Activated T-cell treated with anti-CD3 and anti-CD28 coated beads for 4 hours (primary cell): ENCODE data around the gene LRRC56.

Experiments
- DNase-seq: peaks from one replicate; pipeline ENCODE4 v3.0.0-alpha.2; 2020

LRRC56 gene

DNA sequence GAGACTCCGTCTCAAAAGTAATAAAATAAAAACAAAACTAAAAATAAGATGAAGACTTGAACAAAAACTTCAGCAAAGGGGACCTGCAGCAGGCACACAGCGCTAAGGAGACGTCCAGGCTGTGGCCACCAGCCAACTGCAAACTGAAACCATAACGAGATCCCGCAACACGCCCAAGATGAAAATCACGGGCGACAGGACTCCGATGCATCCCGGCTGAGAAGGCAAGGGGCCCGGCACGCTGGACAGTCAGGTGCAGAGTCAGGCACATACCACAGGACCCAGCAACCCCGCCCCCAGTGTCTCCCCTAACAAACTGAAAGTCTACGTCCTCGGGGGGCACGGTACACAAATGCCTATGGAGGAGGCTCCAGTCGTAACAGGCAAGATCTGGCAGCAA, 11.1 kb upstream of the LRRC56 start:
- no peak for DNase-seq

DNA sequence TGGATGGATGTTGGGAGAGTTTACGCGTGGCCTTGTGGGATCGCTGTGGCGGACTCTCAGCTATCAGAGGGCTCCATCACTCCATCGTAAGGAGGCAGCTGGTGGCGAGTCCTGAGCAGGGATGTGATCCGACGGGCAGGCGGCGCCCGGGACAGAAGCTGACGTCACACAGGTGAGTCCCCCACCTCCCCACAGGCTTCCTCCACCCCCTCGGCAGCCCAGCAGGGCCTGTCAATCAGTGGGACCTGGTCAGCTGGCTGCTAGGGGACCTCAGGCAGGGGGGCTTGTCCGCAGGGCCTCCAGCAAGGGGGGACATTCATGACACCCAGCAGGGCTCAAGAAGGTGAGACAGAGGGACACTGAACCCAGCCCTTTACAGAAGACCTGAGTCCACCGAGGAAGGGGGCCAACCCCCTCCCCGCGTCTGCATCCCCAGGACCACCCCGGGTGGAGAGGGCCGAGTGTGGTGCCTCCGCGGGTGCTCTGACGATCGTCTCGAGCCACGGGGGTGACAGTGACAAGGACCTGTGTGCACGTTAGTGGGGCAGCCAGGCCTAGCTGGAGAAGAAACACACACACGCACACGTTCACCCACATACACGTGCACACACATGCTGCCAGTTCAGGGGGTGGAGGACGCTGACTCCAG, 9.0 kb upstream of the LRRC56 start:
- no peak for DNase-seq

DNA sequence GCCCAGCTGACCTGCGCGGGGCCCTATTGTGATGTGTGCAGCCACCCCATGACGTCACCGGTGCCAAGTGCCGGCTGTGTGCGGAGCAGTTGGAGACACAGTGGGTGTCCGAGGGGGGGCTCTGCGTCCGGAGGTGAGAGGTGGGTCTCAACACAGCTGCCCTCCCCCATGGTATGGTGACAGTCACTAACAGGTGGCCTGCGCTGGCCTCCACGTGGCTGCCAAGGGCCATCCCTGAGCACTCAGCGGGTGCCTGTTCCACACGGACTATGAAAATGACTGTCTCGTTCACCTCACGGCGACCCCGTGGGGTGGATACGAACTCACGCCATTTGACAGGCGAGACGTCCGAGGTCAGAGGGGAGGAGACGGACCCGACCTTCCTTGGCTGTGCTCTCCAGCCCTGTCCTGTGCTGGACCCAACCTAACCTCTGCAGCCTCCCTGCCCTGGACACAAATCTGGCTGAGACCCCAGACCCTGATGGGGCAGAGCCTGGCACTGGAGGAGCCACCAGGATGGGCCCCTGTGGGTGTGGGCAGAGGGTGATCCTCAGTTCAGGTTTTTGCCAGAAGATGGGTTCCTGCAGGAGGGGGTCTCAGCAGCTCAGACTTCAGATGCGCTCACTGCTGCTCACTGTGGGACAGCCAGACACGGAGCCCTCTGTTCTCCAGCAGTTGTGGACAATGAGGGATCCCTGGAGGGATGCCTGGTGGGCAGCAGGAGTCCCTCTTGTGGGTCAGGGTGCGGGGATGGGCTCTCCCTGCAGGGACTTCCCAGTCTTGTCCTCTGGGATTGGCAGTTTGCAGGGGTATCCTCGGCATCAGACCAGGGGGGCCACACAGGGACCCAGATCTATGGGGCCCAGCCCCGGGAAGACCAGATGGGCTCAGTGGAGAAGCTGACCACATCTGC, 8.3 kb upstream of the LRRC56 start:
- DNase-seq, result no peak

DNA sequence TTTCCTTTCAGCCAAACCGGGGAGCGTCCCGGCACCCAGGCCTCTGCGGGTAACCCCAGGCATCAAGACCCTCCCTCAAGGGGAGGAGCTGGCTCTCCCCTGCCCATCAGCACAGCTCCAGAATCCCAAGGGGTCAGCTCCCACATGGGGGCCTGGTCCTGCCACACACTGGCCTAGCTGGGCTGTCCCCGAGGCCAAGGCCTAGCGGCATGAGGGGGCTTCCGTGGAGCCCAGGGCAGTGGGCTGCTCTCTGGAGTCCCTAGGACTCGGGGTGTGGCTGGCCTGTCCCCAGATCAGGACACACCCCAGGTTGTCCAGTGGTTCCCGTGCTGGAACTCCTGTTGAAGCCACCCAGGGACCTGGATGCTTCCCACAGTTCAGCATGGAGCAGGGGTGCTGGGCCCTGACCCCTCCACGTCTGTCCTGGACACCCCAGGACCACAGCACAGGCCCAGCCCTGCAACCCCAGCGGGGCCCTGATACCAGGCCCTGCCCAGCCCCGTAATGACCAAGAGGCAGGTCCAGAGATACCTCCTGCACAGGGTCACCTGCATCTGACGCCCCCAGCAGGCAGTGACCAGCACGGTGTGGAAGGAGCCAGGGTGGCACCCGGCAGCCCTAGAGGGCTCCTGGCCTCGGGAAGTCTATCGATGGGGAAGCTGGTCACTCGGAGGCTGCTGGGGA, 7.5 kb upstream of the LRRC56 start:
- DNase-seq, result no peak

DNA sequence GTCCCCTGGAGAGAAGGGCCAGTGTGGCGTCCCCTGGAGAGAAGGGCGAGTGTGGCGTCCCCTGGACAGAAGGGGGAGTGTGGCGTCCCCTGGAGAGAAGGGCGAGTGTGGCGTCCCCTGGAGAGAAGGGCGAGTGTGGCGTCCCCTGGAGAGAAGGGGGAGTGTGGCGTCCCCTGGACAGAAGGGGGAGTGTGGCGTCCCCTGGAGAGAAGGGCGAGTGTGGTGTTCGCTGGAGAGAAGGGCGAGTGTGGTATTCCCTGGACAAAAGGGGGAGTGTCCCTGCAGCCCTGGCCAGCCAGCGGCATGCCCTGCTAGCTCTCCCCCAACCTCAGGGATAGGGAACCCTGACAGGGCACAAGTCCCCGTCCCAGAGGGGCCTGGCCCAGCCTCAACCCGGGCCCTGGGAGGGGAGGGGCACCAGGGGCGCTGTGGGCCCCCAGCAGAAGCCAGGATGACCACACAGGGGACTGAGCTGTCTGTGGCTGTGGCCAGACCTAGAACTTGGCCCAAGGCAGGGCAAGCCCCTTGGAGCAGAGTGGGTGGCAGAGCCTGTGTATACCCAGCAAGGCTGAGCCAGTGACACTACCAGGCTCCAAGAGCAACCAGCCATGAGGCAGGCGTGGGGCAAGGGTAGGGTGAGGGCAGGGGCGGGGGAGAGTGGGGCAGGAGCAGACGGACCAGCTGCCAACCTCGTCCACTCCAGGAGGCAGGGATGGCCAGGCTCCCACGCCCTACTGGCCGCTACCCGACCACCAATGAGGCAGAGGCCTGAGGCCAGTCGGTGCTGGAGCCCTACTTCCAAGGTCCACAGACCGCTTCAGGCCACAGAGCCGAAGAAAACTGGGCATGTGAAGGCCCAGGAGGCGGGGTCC, 6.1 kb upstream of the LRRC56 start:
- DNase-seq, result no peak

DNA sequence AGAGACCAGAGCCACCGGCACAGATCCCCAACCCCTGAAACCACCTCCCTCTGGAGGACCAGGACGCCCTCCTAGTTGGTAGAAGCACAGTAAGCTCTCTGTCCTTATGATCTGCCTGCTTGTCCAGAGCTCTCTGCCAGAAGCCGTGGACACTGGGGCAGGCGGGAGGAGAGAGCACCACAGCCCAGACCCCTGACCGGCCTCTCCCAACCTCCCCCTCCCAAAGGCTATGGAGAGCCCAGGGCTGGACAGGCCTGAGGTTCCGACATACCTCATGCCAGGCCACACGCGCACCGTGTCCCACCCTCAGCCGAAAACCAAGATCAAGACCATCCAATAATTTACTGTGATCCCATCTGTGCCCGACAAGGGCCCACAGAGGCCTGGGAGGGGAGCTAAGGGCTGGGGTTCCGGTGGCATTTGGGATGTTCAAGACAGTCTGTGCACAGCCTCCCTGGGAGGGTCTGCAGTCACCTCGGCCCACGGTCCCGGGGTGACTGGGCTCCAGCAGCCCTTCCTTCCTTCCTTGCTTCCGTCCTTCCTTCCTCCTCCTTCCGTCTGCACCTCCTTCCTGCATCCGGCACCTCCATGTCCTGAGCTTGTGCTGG, 5.3 kb upstream of the LRRC56 start:
- DNase-seq, result no peak

DNA sequence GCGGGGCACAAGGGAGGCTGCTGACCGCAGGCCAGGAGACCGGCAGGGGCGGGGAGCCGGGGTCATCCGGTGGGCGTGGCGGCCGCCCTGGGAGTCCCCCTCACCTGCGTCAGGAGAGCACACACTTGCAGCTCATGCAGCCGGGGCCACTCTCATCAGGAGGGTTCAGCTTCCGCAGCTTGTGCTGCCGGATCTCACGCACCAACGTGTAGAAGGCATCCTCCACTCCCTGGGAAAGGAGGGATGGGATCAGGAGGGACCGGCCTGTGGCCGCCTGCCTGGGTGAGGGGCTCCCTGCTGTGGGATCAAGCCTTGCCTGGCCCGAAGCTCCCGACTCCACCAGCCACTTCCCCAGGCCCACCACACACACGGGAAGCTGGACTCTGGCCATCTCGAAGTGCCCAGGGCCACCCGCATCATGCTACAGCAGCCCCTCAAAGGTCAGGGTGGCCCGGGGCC, 4.8 kb upstream of the LRRC56 start:
- no peak for DNase-seq

DNA sequence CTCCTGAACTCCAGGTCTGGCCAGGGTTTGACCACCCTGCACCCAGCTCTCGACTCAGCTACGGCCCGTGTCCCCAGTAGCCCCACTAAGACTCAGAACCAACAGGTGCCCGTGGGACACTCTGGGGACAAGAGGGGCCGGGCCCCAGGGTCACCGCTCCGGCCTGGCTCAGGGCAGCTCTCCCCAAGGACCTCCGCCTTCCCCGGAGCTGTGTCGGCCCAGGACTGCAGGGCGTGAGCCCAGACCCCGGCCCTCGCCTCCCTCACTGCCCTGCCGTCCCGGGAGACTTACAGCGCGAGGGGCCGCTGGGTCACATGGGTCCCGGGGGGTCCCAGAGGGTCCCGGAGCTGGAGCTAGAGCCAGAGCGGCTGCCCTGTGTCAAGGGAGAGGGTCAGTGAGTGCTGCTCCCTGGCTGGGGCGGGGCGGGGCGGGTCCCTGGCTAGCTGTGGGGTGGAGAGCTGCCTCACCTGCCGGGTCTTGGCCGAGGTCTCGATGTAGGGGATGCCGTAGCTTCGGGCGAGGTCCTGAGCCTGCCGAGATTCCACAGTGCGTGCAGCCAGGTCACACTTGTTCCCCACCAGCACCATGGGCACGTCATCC, 4.2 kb upstream of the LRRC56 start:
- no peak for DNase-seq

DNA sequence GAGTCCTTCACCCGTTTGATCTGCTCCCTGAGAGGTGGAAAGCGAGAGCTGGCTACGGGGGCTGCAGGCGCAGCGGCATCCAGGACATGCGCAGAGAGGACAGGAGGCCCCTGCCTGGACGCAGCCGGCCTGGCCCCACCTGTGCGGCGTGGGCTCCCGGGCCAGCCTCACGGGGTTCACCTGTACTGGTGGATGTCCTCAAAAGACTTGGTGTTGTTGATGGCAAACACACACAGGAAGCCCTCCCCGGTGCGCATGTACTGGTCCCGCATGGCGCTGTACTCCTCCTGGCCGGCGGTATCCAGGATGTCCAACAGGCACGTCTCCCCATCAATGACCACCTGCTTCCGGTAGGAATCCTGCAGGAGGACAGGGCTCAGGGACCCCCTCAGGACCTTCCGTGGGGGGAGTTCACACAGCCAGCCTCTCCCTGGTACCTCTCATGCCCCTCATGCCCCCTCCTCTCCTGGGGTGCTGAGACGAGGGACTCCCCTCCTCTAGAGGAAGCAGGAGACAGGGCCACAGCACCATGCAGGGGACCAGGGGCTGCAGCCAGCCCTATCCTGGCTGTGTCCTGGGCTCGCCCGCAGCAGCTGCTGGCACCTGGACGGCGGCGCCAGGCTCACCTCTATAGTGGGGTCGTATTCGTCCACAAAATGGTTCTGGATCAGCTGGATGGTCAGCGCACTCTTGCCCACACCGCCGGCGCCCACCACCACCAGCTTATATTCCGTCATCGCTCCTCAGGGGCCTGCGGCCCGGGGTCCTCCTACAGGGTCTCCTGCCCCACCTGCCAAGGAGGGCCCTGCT, 3.5 kb upstream of the LRRC56 start:
- no peak for DNase-seq

DNA sequence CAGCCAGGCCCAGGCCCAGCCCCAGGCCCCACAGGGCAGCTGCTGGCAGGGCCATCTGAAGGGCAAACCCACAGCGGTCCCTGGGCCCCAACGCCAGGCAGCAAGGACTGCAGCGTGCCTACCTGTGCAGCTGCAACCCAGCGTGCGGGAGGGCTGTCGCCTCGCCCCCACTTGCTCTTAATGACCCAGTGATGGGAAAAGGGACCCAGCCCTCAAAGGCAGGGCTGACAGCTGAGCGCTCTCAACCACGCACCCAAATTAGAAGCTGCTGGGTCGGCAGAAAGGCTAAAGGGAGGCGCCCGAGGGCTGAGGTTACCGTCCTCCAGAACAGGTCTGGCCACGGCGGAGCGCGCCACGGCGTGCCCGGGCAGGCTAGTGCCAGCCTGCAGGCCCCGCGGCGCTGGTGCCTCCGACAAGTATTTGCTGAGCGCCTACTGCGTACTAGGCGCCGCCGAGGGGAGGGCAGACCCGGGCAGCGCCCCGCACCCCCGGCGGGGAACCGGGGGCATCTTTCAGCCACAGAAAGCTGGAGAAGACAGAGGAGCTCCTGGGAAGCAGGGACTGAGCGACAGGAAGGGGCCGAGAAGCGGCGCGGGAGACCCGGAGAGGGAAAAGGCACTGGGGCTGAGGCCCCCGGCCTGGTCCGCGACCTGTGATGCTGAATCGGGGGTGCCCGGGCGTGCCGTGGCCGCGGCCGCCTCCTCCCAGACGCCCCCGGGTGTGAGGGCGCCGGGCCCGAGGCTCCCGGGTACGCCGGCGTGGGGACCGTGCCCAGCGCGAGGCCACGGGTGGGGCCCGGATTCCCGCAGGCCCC, 2.7 kb upstream of the LRRC56 start:
- no peak for DNase-seq

DNA sequence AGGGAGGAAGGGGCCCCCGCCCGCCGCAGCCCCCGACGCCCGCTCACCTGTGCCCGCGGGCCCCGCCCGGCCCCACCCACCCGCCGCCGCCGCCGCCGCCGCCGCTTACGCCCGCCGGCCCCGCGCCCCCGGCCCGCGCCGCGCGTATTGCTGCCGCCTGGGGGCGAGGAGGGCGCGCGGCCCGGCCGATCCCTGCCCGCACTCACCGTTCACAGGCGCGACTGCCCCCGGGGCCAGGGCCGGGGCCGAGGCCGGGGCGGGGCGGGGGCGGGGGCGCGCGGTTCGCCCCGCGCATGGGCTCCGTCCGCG, 2.2 kb upstream of the LRRC56 start:
- no peak for DNase-seq

DNA sequence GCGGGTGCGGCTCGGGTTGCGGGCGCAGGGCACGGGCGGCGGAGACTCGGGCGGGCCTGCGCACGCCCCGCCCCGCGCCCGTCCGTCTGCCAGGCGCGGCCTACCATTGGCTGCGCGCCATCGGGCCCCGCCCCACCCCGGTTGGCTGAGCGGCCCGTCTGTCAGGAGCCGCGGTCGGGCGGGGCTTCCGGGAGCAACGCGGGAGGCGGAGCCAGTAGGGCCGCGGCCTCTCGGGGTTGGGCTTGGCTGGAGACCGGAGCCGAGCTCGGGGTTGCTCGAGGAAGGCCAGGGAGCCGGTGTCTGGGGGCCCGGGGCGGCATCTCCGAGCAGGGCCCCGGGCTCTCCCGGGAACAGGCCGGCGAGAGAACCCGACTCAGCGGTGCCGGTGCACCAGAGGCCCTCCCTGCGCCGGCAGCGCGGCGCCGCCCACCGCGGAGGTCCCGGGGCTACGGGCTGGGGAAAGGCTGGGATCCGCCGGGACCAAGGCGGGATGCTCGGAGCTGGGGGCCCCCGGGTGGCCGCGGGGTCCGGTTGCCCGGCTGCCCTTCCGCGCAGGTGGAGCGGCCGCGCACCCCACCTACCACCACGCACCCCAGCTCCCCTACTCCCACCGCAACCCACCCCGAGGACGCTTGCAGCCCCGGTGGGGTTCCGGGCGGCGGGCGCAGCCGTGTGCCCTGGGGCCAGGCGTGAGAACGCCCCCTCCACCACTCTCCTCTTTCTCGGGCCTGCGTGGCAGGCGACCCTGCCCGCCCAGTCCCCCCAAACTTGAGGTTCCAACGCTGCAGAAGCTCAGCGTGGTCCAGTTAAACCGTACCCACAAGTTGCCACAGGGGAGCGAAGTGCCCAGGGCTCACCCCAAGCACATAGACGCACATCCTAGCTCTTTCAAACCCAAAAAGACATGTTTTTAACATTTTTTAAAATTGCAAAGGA, 1.5 kb upstream of the LRRC56 start, which contains the start of gene HRAS:
HRAS (minus strand) TSS at position 58 of the 936 bp plus-strand sequence.
- DNase-seq, result peak; percentile 92

DNA sequence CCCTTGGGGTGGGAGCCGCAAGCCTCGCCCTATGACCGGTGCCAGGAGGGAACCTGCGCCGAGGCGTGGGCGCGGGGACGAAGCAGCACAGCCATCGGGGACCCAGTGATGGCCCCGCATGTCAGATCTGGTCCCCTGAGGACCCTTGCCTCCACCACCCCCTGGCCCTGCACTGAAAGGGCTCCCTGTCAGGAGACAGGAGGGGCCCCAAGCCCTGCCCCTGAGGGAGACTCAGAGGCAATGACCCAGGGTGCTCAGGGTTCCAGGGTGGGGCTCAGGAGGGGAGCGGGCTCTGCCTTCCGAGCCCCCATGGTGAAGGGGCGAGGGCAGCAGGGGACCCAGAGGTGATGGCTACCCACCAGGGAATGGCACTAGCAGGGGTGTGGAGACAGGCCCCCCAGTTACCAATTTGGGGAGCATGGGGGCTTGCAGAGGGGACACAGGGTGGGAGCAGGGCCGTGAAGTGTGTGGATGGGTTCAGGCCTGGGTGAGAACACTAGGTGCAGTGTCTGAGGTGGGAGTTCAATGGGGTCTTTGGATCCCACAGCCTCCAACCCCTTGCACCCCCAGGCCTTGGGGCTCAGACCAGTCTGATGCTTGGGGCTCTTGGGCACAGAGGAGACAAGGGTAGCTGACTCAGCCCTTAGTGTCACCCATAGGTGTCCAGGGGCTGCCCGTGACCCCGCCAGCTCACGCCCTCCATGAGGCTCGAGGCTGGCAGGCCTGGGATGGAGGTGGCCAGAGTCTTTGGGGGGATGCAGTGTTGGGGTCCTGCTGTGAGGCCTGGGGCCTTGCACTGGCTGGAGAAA, 499 bp downstream of the LRRC56 start:
- no peak for DNase-seq

DNA sequence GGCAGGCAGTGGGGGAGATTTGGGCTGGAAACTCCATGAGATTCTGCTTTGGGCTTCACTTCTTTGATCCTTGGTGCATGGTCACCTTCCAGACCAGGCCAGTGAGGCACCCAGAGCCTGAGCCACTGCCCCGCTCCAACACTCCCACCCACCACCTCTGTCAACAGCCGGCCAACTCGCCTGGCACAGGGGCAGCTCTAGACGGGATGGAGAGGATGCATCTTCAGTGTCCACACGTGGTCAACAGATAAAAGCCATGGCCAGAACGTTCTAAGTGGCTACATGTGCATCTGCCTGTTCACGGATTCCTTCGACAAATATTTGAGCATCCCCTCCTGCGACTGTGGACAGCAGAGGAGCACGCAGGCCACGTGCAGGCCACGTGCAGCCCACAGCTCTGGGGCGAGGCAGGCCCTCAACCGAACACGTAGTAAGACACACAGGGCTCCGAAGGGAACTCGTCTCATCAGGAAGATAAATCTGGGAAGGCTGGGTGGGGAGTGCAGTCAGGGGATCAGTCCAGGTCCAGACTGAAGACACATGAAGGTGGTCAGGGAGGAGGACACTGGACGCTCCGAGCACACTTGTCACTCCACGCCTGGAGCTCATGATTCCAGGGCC, 1.2 kb downstream of the LRRC56 start:
- DNase-seq, result no peak

DNA sequence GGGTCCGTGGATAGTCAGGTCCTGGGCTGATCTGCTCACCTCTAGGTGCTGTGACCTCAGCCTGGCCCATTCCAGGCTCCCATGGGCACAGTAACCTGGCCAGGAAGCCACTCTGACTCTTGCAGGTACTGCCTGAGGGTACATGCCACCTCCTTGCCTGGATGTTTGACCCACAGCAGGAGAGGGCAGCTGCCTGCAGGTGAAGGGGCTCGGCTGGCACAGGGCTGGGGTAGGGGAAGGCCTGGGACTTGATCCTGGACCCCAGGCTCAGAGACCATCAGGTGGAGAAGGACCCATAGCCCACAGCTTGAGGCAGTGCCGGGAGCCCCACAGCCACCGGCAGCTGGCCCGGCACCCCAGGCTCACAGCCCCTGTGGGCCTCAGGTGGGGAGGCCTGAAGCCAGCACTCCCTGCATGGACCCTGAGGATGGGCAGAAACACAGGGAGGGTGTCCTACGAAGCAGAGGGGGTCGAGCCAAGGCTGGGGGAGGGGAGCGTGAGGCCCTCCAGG, 2.7 kb downstream of the LRRC56 start:
- no peak for DNase-seq

DNA sequence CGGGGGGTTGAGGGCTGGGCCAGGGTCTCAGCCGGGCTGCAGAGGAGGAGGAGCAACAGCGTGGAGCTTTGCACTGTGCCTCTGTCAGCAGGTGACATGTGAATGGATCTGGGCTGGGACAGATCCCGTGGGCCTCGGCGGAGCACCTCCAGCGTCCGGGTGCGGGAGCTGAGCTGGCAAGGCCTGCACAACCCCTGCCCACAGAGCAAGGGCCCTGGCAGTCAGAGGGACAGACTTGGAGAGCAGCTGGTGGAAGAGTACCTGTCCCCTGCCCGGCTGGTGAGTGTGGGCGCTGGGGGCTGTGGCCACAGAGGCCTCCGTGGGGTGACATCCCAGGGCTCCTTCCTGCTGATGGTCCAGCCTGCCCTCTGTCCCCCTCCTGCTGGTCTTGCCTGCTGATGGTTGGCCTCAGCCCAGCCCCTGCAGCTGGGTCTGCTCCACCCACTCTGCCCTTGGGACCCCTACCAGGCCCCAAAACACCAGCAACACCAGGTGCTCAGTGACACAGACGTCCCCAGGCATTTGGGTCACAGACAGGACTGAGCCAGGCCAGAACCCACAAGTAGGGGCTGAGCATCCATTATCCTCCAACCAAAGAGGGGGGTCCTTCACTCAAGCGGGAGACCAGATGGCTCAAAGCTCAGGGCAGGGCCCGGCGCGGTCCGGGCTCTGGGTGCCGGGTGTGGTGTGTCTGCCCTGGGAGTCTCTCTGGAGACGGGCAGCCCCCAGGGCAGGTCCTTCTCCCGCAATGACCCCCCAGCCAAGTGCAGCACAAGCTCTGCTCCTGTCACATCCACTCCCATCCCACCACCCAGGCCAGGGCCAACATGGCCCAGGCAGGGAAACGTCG, 3.5 kb downstream of the LRRC56 start:
- no peak for DNase-seq
